Kidney (tissue), 14 donors: Measurements from ENCODE around the gene LEMD1. TPM values are rescaled to one million over a fixed set of nuclear protein-coding genes. Genes with fewer than 3 reads are reported as not detected.

Source experiments
- DNase-seq, 5 donors: peaks; one replicate each; pipeline ENCODE4 v3.0.0-alpha.2; 2013 to 2020
- FAIRE-seq: peaks from 2 replicates; lab custom pipeline; 2012; peaks lifted over from hg19 to GRCh38; lab: Jason Lieb, UNC
- H3K27ac ChIP-seq, 2 donors: one replicate each; pipeline ENCODE4 v1.7.0; 2013; ENCODE audit warnings: low read depth in 2 of 2, low read length in 2 of 2, inconsistent platforms in 1 of 2
- H3K27me3 ChIP-seq: one replicate; pipeline ENCODE4 v1.7.1; 2013; ENCODE audit warnings: low read length, inconsistent platforms; ENCODE audit not compliant: control insufficient read depth, insufficient read depth
- H3K36me3 ChIP-seq, 3 donors: one replicate each; pipeline versions ENCODE4 v1.7.0 to v1.7.1; 2013; ENCODE audit warnings: low read length in 3 of 3, control low read depth in 1 of 3, inconsistent platforms in 1 of 3; ENCODE audit not compliant: insufficient read depth in 3 of 3, control insufficient read depth in 2 of 3
- H3K4me1 ChIP-seq, 3 donors: one replicate each; pipeline versions ENCODE4 v1.7.0 to v1.7.1; 2013; ENCODE audit warnings: low read length in 3 of 3, inconsistent platforms in 1 of 3, low read depth in 1 of 3; ENCODE audit not compliant: control insufficient read depth in 2 of 3, insufficient read depth in 2 of 3
- H3K4me3 ChIP-seq, 3 donors: one replicate each; pipeline versions ENCODE4 v1.7.0 to v1.8.1; 2013; ENCODE audit warnings: low read length in 3 of 3, control low read depth in 1 of 3, inconsistent platforms in 1 of 3
- H3K9ac ChIP-seq, 3 donors: one replicate each; pipeline versions ENCODE4 v1.7.0 to v1.7.1; 2013; ENCODE audit warnings: low read length in 3 of 3, control low read depth in 1 of 3, inconsistent platforms in 1 of 3
- H3K9me3 ChIP-seq, 3 donors: one replicate each; pipeline versions ENCODE4 v1.7.0 to v1.7.1; 2013; ENCODE audit warnings: low read length in 3 of 3, control low read depth in 1 of 3, inconsistent platforms in 1 of 3; ENCODE audit not compliant: control insufficient read depth in 2 of 3, insufficient read depth in 1 of 3
- intact Hi-C: fragments of 100-400 bp; cut with DNase I; formaldehyde crosslinking; loops from one replicate; pipeline ENCODE4 v1.11.1; 2022
- polyA plus RNA-seq: library from polyadenylated mRNA; stranded (reverse); fragments of 350-450 nt; fragmentation: Illumina TruSeq; extraction: RNeasy Lipid Tissue Mini Kit (QIAGEN cat#74804); gene quantifications from one replicate; pipeline ENCODE4 v1.2.3, GENCODE V29; 2014; ENCODE audit warnings: low read depth, low replicate concordance; ENCODE audit not compliant: insufficient read depth
- total RNA-seq: library from RNA; stranded (reverse); fragmentation: NEBNext Ultra II Directional; extraction: Animal tissue kit (Norgen Biotek cat#: 25700); gene quantifications from one replicate; pipeline ENCODE4 v1.2.1, GENCODE V29; 2021
- TF ChIP-seq, protein P1 (sequence below): IDR thresholded peaks from 3 replicates; pipeline ENCODE4 v1.5.1; 2012; ENCODE audit warnings: mild to moderate bottlenecking, moderate library complexity, borderline replicate concordance; ENCODE audit not compliant: insufficient read depth; ENCODE audit errors: extremely low read depth
- donor health status: control.
- donor health status: control.
- donor health status: control.
- donor health status: control.
- donor health status: control.
- donor health status: DM: yes; HTN: yes; CAD: no.
- donor health status: Normal renal cell carcinoma (clear cell type).

The LEMD1 gene
- total and polyA plus RNA-seq, 2 donors from 2014 or later: 6.5 TPM; not detected in 1

DNA sequence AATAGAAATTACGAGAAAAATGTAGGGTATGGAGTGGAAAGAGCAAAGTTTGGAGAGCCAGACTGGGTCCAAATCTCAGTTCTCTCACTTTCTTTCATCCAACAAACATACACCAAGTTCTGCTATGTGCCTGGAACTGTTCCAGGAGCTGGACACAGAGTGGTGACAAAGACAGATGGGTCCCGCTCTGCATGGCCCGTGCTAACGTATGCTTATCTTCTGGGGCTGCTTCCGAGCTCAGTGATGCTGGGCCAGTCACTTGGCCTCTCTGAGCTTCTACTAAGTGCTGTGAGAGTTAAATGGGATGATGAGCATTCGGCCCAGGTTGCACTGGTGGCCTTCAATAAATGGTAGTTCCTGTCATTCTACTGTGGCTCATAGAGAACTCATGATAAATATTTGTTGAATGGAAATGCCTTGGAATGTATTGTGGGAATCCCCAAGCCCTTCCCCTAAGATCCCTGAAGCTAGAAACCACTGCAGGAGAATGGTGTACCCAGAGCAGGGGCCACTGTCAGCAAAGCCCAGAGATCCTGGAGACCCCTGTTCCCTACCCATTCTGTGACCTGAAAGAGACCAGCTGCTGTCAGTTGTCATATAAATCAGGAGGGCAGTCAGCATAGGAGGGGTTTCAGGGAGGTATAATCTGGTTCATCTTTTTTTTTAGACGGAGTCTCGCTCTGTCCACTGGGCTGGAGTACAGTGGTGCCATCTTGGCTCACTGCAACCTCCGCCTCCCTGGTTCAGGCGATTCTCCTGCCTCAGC is 3.8 kb downstream of the LEMD1 start:
- TF ChIP-seq, protein P1, sequence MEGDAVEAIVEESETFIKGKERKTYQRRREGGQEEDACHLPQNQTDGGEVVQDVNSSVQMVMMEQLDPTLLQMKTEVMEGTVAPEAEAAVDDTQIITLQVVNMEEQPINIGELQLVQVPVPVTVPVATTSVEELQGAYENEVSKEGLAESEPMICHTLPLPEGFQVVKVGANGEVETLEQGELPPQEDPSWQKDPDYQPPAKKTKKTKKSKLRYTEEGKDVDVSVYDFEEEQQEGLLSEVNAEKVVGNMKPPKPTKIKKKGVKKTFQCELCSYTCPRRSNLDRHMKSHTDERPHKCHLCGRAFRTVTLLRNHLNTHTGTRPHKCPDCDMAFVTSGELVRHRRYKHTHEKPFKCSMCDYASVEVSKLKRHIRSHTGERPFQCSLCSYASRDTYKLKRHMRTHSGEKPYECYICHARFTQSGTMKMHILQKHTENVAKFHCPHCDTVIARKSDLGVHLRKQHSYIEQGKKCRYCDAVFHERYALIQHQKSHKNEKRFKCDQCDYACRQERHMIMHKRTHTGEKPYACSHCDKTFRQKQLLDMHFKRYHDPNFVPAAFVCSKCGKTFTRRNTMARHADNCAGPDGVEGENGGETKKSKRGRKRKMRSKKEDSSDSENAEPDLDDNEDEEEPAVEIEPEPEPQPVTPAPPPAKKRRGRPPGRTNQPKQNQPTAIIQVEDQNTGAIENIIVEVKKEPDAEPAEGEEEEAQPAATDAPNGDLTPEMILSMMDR: no peak
- Histone ChIP-seq H3K36me3 (no peaks in the 10 kb centered on the region), H3K4me3 (no peak overlapping the region), H3K4me1 (no peaks in the 10 kb centered on the region), H3K9me3 (no peaks in the 10 kb centered on the region), H3K9ac (no peak overlapping the region), H3K27me3 (no peaks in the 10 kb centered on the region), H3K27ac (no peak overlapping the region)
- no peak for FAIRE-seq
- DNase-seq: peak in 1 of 5 donors; percentile 48
- intact Hi-C loops: no loop called here

GRCh38 chr1:205416322-205416721 is 5.5 kb downstream of the LEMD1 start:
- intact Hi-C loops: no loop called here
- Histone ChIP-seq H3K9me3 (no peaks in the 10 kb centered on the region), H3K4me1 (no peaks in the 10 kb centered on the region), H3K27ac (no peak overlapping the region), H3K27me3 (no peaks in the 10 kb centered on the region), H3K36me3 (no peaks in the 10 kb centered on the region), H3K9ac (no peak overlapping the region), H3K4me3 (no peak overlapping the region)
- TF ChIP-seq, protein P1: no peak
- DNase-seq (peak in 1 of 5 donors; percentile 61), FAIRE-seq (no peak)

DNA sequence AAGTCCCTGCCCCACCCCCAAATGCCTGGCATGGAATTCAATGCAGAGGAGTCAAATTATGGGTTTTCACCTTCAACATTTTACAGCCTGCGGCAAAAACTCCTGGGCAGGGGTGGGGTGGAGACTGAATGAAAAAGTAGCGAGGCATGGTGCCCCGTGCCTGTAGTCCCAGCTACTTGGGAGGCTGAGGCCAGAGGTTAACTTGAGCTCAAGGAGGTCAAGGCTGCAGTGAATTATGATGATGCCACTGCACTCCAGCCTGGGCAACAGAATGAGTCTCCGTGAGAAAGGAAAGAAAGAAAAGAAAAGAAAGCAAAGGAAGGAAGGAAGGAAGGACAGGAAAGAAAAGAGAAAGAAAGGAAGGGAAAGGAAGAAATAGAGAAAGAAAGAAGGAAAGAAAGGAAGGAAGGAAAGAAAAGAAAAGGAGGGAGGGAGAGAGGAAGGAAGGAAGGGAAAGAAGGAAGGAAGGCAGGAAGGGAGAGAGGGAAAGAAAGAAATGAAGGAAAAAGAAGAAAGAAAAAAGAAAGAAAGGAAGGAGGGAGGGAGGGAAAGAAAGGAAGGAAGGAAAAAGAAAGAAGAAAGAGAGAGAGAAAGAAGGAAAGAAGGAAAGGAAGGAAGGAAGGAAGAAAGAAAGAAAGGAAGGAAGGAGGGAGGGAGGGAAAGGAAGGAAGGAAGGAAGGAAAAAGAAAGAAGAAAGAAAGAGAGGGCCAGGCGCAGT is 11.1 kb downstream of the LEMD1 start:
- no peaks in the 10 kb centered on the region for H3K4me1 ChIP-seq
- TF ChIP-seq, protein P1: no peak
- H3K4me3 ChIP-seq: no peak overlapping the region
- H3K9me3 ChIP-seq: no peaks in the 10 kb centered on the region
- FAIRE-seq: no peak
- no peaks in the 10 kb centered on the region for H3K36me3 ChIP-seq
- DNase-seq: no peak
- no peaks in the 10 kb centered on the region for H3K27me3 ChIP-seq
- intact Hi-C loops: no loop called here
- H3K27ac ChIP-seq: no peak overlapping the region
- H3K9ac ChIP-seq: no peak overlapping the region
